IMR-90 (cell line): ENCODE measurements around the gene SSBP3. TPM values are rescaled to one million over a fixed set of nuclear protein-coding genes. Genes with fewer than 3 reads are reported as not detected.

ENCODE experiments used
- FOS ChIP-seq: fragments of 150-350 bp; IDR thresholded peaks from 2 replicates; pipeline ENCODE4 v1.6.1; 2016; ENCODE audit warnings: low read depth, low read length
- USF2 ChIP-seq: fragments of 150-350 bp; IDR thresholded peaks from 2 replicates; pipeline ENCODE4 v1.6.1; 2017; ENCODE audit warnings: mild to moderate bottlenecking, antibody characterized with exemption, low read length, low read depth
- polyA plus RNA-seq, 3 experiments: library from polyadenylated mRNA; depleted of rRNA; stranded (reverse); fragments of >200 nt; gene quantifications; 2 replicates each; pipeline ENCODE4 v1.2.3, GENCODE V29; 2012; ENCODE audit warnings: low replicate concordance in 1 of 3
- total RNA-seq: library from RNA; depleted of rRNA; stranded (reverse); fragments of >200 nt; gene quantifications from 2 replicates; pipeline ENCODE4 v1.2.3, GENCODE V29; 2012

Gene SSBP3
- total and polyA plus RNA-seq, 2 of the 4 experiments (the other 2 are of a cell fraction): 10.9 to 39.6 TPM

- TF ChIP-seq USF2 (no peak), FOS (no peak)
Observed at GRCh38 chr1:54277451-54278341, 128.5 kb downstream of the SSBP3 start (continued).
